Measurements from ENCODE around the gene NAIF1.

The NAIF1 gene

DNA sequence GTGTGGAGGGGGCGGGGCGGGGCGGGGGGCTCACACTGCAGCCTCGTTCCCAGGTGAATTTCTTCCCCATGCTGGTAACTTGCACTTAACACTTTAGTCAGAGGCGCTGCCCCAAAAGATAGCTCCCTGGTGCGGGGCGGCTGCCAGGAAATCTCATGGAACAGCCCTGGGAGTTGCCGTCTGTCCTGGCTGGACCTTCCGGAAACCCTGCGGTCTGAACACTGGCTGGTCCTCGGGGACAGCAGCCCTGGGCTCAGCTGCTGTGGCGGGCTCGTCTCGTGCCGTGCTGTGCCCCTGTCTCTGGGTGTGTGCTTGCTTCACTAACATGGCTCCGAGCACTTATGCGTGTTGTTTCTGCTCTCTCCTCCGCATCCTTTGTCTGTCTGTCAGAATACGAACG is 34.6 kb upstream of the NAIF1 start:
- DNase-seq = no peak

DNA sequence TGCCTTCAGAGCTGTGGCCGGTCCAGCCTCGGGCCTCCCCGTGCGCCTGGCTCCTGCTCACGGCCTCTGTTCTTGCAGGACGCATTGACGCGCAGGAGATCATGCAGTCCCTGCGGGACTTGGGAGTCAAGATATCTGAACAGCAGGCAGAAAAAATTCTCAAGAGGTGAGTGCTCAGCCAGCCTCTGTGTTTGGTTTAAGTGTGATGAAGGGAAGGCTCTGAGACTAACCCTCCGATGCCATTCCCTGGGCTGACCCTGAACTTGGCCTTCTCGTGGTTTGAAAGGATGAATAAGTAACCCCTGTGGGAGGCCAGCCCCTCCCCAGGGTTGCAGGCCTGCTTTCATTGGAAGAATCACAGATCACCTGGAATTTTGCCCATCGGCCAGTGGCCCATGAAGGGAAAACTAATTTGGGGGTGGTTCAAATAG is 34.1 kb upstream of the NAIF1 start:
- no peak for DNase-seq

DNA sequence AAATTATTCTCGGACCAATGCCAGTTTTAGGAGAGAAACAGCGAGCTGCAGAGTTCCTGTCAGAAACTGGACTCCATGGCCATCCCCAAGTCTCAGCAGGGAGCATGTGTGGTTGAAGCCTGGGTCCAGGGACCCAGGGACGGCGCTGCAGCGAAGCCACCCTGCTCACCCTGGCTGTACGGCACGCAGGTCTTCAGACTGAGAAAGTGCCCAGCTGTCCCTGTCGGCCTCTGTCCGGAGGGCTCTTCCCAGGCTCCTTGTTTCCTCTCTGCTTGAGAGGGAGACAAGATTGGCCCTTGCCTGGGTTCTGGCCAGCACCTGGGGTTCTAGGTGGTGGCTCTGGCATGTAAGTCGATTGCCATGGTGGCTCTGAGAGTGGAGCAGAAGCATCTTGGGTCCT is 33.5 kb upstream of the NAIF1 start:
- no peak for DNase-seq

DNA sequence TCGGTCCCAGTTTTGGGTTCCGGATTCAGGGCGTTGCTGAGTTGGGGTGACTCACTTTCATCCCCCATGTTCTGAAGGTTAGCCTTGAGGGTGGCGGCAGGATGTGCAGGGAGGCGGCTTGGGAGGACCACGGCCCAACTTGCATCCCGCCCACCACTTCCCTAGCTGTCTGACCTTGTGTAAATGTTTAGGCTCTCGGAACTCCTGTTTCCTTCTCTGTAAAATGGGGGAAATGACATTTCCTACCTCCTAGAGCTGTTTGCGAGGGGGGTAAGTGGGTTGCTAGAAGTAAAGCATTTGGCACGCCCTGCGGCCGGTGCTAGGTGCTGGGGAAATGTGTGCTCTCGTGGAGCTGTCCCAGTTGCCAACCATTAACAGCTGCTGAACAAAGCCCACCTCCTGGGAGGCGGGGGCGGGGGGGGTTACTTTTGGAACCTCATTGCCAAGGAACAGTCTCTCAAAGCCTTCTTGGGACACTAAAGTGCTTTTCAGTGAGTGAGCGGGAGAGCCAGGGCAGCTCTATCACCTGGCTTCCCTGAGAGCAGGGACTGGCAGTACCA is 32.9 kb upstream of the NAIF1 start:
- no peak for DNase-seq

DNA sequence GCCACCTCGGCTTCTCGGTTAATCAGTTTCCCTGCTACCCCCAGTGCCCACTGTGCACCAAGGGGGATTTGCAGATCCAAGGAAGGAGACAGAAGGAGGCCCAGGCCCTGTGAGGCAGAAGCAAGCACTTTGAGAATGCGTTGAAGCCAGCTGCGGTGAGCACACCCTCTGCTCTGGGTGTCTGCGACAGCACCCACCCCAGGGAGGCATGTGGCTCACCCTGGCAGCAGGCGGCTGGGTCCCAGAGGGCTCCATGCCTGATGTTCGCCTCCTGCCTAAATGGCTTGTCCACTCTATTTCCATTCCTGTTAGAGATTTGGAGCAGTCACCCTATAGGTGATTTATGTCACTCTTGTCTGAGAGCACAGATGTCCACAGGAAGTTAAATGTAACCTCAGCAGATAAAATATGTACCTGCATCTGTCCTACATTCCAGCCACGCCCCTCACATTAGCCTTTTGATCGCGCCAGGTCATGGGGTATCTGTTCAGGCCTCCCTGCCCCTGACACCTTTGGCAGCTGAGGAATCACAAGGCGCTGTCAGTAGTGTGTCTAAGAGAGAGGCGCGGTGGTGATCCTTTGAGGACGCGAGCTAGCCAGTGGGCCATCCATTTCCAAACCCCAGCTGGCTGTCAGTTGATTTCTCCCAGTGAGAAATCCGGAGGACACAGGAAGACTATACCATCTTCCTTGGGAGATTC is 32.3 kb upstream of the NAIF1 start:
- no peak for DNase-seq

DNA sequence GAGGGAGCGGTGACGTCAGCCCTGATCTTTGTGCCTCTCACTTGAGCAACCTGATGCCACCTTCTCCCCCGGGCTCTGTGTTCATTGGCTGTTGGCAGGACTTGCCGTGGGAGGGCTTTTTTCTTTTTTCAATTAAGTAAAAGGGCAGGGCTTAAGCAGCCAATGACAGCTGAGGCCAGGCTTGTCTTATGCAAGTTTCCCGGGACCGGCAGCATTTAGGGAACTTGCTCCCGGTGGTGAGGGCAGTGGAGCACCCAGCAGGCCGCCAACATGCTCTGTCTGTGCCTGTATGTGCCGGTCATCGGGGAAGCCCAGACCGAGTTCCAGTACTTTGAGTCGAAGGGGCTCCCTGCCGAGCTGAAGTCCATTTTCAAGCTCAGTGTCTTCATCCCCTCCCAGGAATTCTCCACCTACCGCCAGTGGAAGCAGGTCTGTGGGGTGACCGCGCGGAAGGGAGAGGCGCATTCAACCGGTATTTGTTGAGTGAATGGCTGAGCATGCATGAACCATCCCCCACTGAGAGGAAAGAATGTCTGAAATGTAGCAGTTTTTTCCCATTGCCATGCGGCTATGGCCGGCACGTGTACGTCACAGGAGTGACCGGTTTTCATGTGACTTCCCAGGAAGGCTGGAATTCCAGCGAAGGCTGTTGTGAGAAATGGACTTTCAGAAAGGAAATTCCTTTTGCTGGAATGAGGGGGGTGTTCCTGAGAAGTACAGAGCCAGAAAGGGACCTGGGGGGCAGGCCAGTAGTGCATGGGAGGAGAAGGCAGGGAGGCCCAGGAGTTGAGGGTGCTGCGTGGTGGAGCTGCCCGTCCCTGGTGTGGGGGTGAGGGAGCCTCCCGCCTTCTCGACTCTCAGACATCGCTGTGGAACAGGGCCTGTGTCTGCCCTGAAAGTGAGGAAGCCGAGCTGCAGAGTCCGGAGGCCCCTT is 31.4 kb upstream of the NAIF1 start:
- peak; percentile 60 for DNase-seq

DNA sequence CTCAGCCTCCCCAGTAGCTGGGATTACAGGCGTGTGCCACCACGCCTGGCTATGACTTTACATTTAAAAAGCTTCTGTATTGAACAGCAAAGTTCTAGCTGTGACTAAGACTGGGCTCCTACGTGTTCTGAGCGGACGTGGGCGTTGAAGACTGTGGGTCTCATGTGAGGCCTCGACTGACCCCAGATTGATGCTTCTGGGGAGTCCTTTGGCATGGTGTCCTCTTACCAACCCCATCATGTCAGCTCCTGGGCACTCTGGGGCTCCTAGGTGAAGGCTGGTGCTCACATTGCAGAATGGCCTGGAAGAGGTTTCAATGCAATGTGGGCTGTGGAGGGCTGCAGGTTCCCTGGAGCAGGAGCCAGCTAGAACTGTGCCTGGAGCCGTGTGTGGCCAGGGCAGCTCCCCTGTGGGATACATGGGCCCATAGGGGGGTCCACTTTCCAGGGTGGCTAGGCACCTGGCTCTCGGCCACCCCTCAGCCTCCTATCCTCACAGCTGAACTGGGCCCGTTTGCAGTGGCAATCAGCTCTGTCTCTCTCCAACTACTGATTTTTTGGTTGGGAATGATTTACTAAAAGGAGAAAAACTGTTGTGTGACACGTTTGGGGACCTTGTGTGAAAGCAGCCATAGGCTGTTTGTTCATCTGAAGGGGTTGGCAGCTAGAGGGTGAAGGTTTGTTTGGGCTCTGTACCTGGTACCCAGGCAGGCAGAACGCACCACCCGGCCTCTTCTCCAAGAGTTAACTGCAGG is 30.6 kb upstream of the NAIF1 start:
- DNase-seq = peak; percentile 21

DNA sequence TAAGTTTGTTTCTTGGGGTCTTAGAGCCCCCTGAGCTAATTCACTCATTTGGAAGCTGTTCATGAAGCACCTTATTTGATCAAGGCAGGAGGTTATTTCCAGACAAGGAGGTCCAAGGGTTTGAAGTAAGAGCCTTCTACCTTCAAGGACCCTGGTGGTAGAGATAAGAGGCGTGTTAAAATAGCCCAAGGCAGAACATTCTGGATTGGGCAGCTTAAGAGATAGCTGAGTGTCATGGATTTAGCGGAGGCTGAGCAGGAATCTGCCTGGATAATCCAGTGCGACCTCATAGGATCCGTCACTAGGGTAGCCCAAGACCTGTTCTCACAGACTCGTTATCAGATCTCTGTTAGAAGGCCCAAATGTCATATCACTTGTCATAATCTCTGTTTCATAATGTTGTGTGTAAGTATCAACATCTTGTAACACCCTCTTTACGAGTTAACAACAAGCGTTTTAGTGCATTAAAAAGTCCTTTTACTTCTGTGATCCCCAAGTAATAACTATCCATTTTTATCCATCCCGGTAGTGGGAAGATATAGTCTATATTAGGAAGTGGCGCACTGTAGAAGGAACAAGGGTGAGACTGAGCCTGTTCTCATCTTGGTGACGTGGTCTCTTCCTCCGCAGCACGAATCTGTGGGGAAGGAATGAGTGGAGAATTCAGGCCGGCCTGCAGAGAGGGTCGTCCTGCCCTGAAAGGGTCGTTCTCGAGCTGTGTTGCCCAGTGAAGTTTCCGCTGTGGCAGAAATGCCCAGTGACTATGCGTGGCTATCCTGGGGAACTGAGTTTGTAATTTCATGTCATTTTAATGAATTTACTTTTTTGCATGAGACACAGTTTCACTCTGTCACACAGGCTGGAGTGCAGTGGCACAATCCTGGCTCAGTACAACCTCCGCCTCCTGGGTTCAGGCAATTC is 29.8 kb upstream of the NAIF1 start:
- no peak for DNase-seq

DNA sequence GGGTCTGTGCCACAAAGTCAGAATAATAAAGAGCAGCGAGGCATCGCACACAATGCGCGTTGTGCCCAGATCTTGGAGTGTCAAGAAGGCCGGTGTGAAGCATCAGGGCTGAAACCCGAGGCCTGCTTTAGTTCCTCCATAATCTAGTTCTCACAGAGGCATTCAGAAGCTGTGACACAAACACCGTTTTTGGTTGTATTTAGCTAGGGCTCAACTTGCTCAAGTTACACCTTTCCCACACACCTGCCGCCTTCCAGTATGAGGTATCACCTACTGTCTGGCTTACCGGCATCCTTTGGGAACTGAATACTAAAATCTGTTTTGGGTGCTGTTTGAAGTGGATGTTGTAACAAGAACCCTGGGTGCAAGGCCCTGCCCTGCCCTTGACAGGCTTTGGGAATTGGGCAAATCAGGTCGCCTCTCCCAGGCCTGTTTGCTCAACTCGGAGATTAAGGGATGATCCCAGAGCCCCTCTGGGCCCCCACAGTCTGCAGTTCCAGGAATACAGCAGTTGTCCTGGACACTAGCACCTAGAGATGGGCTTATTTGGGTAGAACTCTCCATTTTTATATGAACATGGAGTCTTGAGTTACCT is 27.9 kb upstream of the NAIF1 start:
- no peak for DNase-seq

DNA sequence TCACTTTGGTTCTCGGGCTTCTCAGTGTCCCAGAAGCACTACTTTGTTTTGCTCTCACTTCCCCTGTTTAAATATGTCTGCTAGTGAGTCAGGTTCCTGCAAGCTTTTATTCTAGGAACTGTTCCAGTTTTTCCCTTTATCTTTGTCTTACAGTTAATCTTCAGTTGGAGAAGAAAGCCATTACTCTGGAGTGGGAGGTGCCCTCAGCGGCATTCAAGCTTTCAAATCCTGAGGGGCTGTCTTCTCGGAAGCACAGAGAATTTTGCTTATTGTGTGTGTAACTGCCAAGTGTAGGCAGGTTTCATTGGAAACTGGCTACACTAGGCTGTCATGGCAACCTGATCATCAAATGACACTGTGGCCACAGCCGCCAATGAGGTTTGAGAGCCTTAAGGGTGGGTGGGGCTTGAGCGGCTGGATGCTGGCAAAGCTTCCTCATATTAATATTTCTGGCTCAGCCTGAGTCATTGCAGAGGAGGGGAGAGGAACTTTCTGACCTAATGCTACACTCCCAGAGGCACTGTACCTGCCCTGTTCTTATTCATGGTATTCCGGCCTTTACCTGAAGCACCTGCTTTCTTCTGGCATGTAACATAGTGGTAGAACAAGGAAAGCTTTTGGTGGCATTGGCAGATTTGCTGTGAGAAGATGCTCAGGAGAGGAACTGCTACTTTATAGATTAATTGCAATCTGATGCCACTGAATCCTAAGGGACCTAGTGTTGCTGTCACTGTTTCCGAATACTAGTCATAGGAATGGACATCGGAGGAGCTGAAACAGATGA is 27.2 kb upstream of the NAIF1 start:
- DNase-seq = peak; percentile 85

DNA sequence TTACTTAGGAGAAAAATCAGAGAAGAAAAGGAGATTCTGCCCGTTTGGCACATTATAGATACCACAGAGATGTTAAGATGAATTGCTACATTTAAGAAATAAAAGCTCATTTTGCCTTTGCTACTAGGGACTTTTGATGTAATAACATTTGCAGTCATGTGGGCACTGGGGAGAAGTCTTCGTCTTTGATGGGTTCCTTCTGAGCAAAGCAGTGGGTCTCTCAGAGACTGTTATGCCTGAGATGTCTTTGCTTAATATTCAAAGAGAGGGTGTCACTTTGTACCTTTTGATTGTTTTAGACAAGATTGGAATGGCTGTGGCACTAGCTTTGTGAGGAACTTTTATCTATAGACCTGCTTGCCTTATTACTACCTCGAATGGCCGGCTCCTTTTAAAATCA is 25.9 kb upstream of the NAIF1 start:
- DNase-seq = no peak

DNA sequence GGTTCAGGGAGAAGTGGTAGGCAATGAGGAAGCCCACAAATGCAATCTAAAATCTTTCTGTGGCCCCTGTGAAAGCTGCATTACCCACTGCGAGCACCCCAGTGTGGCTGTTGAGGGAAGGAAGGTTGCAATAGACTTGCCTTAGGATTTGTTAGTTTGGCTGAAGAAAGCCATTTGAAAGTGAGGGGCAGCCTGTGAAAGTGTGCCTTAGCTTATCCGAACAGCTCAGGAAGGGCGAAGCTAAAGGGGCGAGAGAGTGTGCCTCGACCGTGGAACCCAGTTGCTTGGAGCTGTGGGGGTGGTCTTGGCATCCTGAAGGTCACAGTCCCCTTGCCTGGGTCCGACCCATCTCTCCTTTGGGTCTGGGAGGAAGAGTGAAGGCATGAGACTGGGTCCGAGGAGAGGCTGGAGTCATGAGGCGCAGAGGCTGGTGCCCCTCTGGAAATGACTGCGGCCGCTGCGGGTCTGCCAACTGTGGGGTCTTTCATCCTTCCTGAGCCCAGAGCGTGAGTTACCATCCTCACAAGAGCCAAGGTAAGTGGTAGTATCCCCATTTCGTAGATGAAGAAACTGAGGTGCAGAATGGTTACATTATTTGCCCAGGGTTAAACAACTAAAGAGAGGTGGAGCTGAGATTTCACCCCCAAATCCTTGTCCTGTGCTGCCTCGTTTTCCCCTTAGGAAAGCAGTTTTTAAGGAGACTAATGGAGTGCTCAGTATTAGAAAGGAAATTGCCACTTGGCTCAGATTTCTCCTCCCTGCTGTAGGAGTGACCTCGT is 25.3 kb upstream of the NAIF1 start:
- DNase-seq = no peak

DNA sequence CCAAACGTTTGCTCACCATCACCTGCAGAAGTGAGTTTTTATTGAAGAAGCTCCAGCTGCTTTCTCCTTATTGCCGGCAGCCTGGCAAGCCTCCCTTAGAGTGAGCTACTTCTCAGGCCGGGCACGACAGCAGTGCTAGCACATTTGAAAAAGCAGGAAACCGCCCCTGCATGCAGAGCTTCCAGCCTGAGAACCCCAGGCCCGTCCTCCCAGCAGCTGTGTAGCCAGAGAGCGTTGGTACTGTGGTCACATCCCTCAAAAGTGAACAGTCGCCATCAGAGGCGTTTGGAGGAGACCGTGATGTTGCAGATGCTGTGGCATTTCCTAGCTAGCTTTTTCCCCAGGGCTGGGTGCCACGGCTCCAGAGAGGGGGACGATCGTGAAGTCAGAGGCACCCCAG is 24.5 kb upstream of the NAIF1 start:
- no peak for DNase-seq

DNA sequence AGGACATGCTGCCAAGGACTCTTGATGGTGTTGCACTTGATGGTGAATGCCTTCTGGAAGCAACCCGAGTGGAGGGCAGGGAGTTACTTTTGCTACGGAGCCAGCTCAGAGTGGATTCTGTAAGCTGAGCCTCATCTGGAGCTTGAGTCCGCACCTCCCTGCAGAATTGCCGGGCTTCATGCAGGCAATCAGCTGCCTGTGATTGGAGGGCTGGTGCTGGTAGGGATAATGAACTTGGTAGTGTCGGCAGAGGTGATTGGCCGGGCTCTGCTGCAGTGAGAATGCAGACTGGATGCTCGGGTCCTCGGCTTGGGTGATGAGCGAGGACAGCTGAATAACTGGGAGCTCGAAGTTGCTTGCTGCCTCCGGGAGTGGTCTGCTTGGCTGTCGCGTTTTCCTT is 24.0 kb upstream of the NAIF1 start:
- DNase-seq = no peak

DNA sequence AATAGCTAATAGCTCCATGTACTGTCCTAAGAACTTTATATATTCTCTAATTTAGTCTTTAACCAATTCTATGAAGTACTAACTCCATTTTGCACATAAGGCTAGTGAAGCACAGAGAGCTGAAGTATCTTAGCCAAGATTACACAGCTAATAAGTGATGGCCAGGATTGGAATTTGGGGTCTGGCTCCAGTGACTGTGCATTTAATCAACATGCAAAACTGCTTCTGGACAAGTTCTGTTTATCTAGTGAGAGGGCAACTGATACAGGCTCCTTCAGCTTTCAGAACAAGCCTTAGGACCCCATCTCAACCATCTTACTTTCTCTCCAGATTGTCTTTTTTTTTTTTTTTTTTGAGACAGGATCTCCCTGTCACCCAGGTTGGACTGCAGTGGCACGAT is 22.2 kb upstream of the NAIF1 start:
- DNase-seq = no peak

DNA sequence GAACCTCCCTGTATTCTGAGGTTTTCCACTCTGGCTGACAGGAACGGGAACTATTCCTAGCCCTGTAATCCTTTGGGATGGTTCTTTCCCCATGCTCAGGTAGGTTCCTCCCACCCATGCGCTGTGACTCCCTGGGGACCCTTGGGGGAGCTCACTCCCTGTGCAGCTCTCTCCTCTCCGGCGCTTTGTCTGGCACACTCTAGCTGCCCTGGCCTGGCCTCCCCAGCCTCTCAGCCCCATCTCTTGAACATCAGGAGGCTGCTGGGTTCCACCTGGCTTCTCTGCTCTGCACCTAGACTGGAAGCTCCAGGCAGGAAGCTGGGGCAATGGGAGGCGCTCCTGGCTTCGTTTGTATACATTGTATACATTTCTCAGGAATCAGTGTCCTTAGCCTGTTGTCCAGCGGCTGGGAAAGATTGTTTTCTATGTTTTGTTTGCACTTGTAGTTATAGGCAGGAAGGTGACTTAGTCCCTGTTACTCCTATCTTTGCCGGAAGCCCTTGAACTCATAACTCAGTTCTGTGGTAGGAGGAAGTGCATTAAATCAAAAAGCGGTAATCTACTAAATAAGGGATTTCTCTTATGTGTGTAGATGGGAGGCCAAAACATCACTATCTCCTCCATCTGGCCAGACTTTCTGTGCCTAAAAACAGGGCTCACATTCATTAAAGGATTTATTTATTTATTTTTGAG is 21.3 kb upstream of the NAIF1 start:
- DNase-seq = no peak

DNA sequence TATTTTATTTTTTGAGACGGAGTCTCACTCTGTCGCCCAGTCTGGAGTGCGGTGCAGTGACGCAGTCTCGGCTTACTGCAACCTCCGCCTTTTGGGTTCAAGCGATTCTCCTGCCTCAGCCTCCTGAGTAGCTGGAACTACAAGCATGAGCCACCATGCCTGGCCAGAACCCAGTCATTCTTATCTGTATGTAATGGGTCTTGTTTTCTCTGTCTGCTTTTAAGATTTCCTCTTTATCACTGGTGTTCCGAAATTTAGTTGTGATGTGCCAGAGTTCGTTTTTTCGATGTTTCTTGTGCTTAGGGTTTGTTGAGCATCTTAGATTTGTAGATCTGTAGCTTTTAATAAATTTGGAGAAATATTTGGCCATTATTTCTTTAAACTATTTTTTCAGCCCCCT is 20.1 kb upstream of the NAIF1 start:
- no peak for DNase-seq

DNA sequence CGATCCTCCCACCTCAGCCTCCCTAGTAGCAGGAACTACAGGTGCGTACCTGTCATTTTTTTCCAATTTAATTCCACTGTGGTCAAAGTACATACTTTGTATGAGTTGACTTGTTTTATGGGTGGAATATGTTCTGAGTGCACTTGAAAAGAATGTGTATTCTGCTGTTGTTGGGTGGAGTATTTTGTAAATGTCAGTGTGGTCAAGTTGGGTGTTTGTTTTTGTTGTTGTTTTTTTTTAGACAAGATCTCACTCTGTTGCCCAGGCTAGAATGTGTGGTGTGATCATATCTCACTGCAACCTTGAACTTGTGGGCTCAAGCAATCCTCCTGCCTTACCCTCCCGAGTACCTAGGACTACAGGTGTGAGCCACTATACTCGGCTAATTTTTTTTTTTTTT is 18.8 kb upstream of the NAIF1 start:
- DNase-seq = no peak

DNA sequence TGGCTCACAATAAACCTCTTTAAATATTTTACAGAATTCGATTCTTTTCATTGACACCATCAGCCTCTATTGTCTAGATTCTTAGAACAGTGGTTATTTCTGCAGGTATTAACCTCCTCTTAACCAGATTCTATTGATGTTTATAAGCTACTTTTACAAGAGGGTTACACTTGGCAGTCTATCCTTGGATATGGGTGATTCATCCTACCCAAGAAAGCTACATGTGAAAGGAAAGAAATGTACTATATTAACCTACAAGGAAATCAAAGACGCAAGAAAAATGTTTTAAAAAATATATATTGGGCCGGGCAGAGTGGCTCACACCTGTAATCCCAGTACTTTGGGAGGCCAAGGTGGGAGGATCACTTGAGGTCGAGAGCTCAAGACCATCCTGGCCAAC is 17.6 kb upstream of the NAIF1 start:
- no peak for DNase-seq
